HL-60 (cell line): ENCODE data around the gene JAKMIP1.

ENCODE experiments used
- DNase-seq, 2 experiments: peaks; one replicate each; pipeline ENCODE4 v3.0.0-alpha.2; 2010 to 2020; ENCODE audit warnings: low read depth in 1 of 2, low spot score in 1 of 2
- H3K27ac ChIP-seq: fragments of 250-450 bp; sonication (Bioruptor Pico); replicated peaks from 2 replicates; pipeline ENCODE4 v1.5.1; 2020; ENCODE audit warnings: mild to moderate bottlenecking, moderate library complexity
- H3K27me3 ChIP-seq: fragments of 250-450 bp; sonication (Bioruptor Pico); 2 replicates; pipeline ENCODE4 v1.5.1; 2021; ENCODE audit warnings: mild to moderate bottlenecking, moderate library complexity; ENCODE audit not compliant: insufficient read depth, poor library complexity, severe bottlenecking
- H3K4me3 ChIP-seq: replicated peaks from 2 replicates; pipeline ENCODE4 v1.5.1; 2011; ENCODE audit warnings: mild to moderate bottlenecking, control low read depth, low read length; ENCODE audit not compliant: insufficient read depth
- CTCF ChIP-seq: IDR thresholded peaks from one replicate; pipeline ENCODE4 v1.5.1; 2011; ENCODE audit warnings: low read length, control low read depth, inconsistent platforms; ENCODE audit not compliant: insufficient read depth
- GABPA ChIP-seq: IDR thresholded peaks from 2 replicates; pipeline ENCODE4 v1.6.1; 2012; ENCODE audit warnings: low read depth
- POLR2AphosphoS5 ChIP-seq: IDR thresholded peaks from 2 replicates; pipeline ENCODE4 v1.6.1; 2012; ENCODE audit warnings: low read depth
- SPI1 ChIP-seq: IDR thresholded peaks from 2 replicates; pipeline ENCODE4 v1.6.1; 2012; ENCODE audit warnings: low read depth, mild to moderate bottlenecking, borderline replicate concordance
- TF ChIP-seq, protein P1 (sequence below): IDR thresholded peaks from 2 replicates; pipeline ENCODE4 v1.6.1; 2012; ENCODE audit warnings: low read depth; ENCODE audit not compliant: insufficient replicate concordance

JAKMIP1 gene

DNA sequence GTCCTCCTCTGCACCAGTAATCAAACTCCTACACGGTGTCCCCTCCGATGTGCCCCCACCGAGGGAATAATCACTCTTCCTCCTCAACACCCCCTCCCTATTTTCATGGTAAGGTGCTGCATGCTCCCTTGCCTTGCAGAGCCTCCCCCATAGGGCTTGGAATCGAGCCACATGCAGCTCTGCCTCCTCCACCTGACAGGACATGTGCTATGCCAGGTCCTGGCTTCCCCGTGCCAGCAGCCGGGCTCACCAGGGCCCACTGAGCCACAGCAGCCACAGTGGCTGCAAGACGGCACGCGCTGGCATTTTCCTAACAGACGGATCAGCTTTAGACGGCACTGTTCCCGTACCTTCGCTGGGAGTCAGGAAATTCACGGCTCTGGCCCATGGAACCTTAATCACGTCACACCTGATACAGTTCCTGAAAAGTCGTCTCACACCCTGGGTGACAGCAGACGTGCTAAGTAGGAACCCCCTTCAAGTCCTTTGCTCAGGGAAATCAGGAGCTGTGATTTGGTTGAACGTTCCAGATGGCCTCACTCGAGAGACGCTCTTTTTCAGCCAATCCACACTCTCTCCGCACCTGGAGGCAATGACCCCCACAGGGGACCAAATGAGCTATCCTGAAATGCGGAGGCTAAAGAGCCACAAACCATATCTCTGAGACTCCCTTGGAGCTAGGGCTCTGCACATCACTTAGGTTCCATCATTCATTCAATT is 63.2 kb downstream of the JAKMIP1 start:
- no peak overlapping the region for H3K4me3 ChIP-seq
- H3K27ac ChIP-seq, result no peak overlapping the region
- no peak for DNase-seq
- H3K27me3 ChIP-seq, result no peaks in the 10 kb centered on the region
- no peak for TF ChIP-seq CTCF
- TF ChIP-seq GABPA, result no peak
- TF ChIP-seq POLR2AphosphoS5, result no peak
- TF ChIP-seq, protein P1, sequence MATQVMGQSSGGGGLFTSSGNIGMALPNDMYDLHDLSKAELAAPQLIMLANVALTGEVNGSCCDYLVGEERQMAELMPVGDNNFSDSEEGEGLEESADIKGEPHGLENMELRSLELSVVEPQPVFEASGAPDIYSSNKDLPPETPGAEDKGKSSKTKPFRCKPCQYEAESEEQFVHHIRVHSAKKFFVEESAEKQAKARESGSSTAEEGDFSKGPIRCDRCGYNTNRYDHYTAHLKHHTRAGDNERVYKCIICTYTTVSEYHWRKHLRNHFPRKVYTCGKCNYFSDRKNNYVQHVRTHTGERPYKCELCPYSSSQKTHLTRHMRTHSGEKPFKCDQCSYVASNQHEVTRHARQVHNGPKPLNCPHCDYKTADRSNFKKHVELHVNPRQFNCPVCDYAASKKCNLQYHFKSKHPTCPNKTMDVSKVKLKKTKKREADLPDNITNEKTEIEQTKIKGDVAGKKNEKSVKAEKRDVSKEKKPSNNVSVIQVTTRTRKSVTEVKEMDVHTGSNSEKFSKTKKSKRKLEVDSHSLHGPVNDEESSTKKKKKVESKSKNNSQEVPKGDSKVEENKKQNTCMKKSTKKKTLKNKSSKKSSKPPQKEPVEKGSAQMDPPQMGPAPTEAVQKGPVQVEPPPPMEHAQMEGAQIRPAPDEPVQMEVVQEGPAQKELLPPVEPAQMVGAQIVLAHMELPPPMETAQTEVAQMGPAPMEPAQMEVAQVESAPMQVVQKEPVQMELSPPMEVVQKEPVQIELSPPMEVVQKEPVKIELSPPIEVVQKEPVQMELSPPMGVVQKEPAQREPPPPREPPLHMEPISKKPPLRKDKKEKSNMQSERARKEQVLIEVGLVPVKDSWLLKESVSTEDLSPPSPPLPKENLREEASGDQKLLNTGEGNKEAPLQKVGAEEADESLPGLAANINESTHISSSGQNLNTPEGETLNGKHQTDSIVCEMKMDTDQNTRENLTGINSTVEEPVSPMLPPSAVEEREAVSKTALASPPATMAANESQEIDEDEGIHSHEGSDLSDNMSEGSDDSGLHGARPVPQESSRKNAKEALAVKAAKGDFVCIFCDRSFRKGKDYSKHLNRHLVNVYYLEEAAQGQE, result no peak

GRCh38 chr4:6134612-6135220 is 65.6 kb downstream of the JAKMIP1 start:
- no peaks in the 10 kb centered on the region for H3K27me3 ChIP-seq
- H3K27ac ChIP-seq, result no peak overlapping the region
- no peak overlapping the region for H3K4me3 ChIP-seq
- DNase-seq, result no peak
- TF ChIP-seq GABPA (no peak), CTCF (no peak), SPI1 (no peak), POLR2AphosphoS5 (no peak)
- TF ChIP-seq, protein P1, result no peak

DNA sequence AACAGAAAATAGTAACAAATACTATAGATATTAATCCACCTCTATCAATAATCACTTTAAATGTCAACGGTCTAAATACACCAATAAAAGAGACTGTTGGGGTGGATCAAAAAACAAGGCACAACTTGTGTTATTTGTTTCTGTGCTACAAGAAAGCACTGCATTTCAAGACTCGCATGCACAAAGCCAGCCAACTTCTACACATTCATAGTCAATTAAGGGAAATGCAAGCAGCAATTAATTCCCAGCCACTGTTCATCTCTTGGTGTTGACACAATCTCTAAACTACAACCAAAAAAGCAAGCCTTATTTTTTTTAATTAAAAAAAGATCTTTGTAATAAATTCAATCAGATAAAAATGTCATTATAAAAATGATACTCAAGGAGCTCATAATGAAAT is 67.6 kb downstream of the JAKMIP1 start:
- no peak for DNase-seq
- TF ChIP-seq CTCF, result no peak
- no peak for TF ChIP-seq SPI1
- no peaks in the 10 kb centered on the region for H3K27me3 ChIP-seq
- no peak overlapping the region for H3K4me3 ChIP-seq
- H3K27ac ChIP-seq, result no peak overlapping the region
